Measurements from ENCODE around the gene SLC25A4. TPM values are rescaled to one million over a fixed set of nuclear protein-coding genes. Genes with fewer than 3 reads are reported as not detected.
A peak's percentile ranks its signal among the peaks of the same experiment; 100 is the strongest.

SLC25A4 gene
- total and polyA plus RNA-seq, 12 donors, result 14.0 to 42.1 (median 28.9) TPM

DNA sequence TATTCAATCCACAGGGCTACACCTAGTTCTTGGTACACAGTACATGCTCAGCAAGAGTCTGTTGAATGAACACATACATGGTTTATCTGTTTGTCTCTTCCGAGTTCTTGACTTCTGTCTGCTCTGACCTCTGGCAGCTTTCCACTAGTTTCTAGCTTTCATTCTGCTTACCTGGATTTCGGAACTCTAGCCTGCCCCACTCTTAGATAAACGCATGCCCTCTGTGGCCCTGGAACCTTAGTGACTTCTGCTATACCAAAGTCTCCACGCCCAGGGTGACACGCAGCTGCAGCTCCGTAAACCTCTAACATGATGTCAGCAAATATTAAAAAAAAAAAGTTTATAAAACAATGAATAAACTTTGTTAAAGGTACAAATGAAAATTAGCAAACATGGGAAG is 1.3 kb upstream of the SLC25A4 start:
- no peak overlapping the region for H3K4me3 ChIP-seq
- DNase-seq, result peak in 1 of 7 donors; percentile 51
- peaks cover 0 to 17% of the 10 kb centered on the region in 2 donors for H3K4me1 ChIP-seq (replicated peaks in 1 of 2)
- intact Hi-C loops (cut with DNase I), result no loop called here
- peaks cover 0 to 2% of the 10 kb centered on the region in 2 donors for H3K36me3 ChIP-seq (replicated peaks in 1 of 2)
- no peaks in the 10 kb centered on the region for H3K9me3 ChIP-seq (replicated peaks in 1 of 3)
- H3K27me3 ChIP-seq, result no peaks in the 10 kb centered on the region
- WGBS, 4 donors, result 88 to 94% (median 91%) methylated on average over 6 of the region's 6 CpGs
- no peak for TF ChIP-seq POLR2A (IDR thresholded peaks at IDR 0.05)
- TF ChIP-seq, protein P1, sequence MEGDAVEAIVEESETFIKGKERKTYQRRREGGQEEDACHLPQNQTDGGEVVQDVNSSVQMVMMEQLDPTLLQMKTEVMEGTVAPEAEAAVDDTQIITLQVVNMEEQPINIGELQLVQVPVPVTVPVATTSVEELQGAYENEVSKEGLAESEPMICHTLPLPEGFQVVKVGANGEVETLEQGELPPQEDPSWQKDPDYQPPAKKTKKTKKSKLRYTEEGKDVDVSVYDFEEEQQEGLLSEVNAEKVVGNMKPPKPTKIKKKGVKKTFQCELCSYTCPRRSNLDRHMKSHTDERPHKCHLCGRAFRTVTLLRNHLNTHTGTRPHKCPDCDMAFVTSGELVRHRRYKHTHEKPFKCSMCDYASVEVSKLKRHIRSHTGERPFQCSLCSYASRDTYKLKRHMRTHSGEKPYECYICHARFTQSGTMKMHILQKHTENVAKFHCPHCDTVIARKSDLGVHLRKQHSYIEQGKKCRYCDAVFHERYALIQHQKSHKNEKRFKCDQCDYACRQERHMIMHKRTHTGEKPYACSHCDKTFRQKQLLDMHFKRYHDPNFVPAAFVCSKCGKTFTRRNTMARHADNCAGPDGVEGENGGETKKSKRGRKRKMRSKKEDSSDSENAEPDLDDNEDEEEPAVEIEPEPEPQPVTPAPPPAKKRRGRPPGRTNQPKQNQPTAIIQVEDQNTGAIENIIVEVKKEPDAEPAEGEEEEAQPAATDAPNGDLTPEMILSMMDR (IDR thresholded peaks at IDR 0.05), result no peak
- no peak overlapping the region for H3K27ac ChIP-seq

DNA sequence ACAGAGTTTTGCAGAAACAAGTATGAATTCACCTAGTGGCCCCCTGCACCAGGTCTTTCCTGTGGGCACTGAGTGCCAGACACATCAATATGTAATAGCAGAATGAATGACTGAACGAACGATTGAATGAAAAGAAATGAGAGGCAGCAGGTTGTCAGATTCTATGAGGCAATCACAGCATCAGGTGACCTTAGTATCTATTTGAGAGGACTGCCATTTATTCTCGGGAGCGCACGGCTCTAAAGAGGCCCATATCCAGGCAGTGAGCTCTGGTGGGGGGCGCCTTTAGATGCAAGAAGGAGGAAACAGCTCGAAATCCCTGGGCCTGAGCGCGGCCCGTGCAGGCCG is 528 bp upstream of the SLC25A4 start:
- H3K27me3 ChIP-seq, result no peaks in the 10 kb centered on the region
- H3K4me3 ChIP-seq, result peak overlapping the region in 3 of 4 donors; percentile 52 to 67 (median 62)
- H3K4me1 ChIP-seq (replicated peaks in 1 of 2), result peaks cover 0 to 17% of the 10 kb centered on the region in 2 donors
- 3 to 10% (median 8%) methylated on average over 5 to 11 of the region's 11 CpGs for WGBS, 4 donors
- peaks cover 0 to 9% of the 10 kb centered on the region in 2 donors for H3K36me3 ChIP-seq (replicated peaks in 1 of 2)
- peak overlapping the region in 4 of 5 donors; percentile 61 to 83 (median 80) for H3K27ac ChIP-seq
- TF ChIP-seq, protein P1 (IDR thresholded peaks at IDR 0.05), result no peak
- TF ChIP-seq POLR2A (IDR thresholded peaks at IDR 0.05), result no peak
- DNase-seq, result no peak
- H3K9me3 ChIP-seq (replicated peaks in 1 of 3), result no peaks in the 10 kb centered on the region
- intact Hi-C loops (cut with DNase I), result no loop called here

DNA sequence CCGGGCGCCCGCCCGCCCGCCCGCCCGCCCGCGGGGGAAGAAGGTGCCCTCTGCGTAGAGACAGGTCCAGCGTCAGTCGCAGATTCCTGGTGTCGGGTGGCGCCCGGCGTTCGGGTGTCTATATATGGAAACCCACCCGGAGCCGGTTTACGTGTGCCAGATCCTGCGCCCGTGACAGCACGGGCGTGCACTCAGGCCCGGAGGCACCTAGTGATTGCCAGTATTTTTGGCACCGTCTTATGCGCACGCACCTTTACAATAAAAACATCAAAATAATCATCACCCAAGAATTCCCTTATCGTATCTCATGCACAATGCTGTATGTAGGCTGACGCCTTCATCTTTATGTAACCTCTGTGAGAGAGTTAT is 519 bp downstream of the SLC25A4 start:
- Histone ChIP-seq H3K27ac (peak overlapping the region in 2 of 5 donors; percentile 14 to 81), H3K27me3 (no peaks in the 10 kb centered on the region), H3K4me3 (peak overlapping the region in 2 of 4 donors; percentile 62 to 67), H3K9me3 (replicated peaks in 1 of 3) (no peaks in the 10 kb centered on the region), H3K4me1 (replicated peaks in 1 of 2) (peaks cover 0 to 17% of the 10 kb centered on the region in 2 donors), H3K36me3 (replicated peaks in 1 of 2) (peaks cover 0 to 9% of the 10 kb centered on the region in 2 donors)
- TF ChIP-seq, protein P1 (IDR thresholded peaks at IDR 0.05), result no peak
- no peak for TF ChIP-seq POLR2A (IDR thresholded peaks at IDR 0.05)
- intact Hi-C loops (cut with DNase I), result no loop called here
- 1 to 4% (median 2%) methylated on average over 15 to 30 of the region's 30 CpGs for WGBS, 4 donors
- peak; percentile 52 to 82 (median 56) for DNase-seq

DNA sequence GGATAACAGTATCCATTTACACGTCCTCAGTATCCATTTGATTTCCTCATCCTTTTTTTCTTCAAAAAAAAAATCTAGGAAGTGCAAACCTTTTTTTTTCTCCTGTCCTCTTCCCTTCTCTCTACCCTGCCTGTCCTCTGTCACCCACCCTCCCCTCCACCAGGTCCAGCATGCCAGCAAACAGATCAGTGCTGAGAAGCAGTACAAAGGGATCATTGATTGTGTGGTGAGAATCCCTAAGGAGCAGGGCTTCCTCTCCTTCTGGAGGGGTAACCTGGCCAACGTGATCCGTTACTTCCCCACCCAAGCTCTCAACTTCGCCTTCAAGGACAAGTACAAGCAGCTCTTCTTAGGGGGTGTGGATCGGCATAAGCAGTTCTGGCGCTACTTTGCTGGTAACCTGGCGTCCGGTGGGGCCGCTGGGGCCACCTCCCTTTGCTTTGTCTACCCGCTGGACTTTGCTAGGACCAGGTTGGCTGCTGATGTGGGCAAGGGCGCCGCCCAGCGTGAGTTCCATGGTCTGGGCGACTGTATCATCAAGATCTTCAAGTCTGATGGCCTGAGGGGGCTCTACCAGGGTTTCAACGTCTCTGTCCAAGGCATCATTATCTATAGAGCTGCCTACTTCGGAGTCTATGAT is 1.7 kb downstream of the SLC25A4 start:
- peak in 1 of 7 donors; percentile 57 for DNase-seq
- Histone ChIP-seq H3K9me3 (replicated peaks in 1 of 3) (no peaks in the 10 kb centered on the region), H3K4me1 (replicated peaks in 1 of 2) (peaks cover 0 to 17% of the 10 kb centered on the region in 2 donors), H3K36me3 (replicated peaks in 1 of 2) (peaks cover 0 to 9% of the 10 kb centered on the region in 2 donors), H3K27ac (peak overlapping the region in 2 of 5 donors; percentile 14 to 25), H3K27me3 (no peaks in the 10 kb centered on the region), H3K4me3 (no peak overlapping the region)
- TF ChIP-seq, protein P1 (IDR thresholded peaks at IDR 0.05), result no peak
- TF ChIP-seq POLR2A (IDR thresholded peaks at IDR 0.05), result no peak
- intact Hi-C loops (cut with DNase I), result no loop called here
- 89 to 94% (median 89%) methylated on average over 16 of the region's 16 CpGs for WGBS, 4 donors
